DND-41 (cell line): ENCODE measurements around the gene STK4.
"Not testable (repeated sequence)": the region's sequence is repeated elsewhere in the genome, so short reads cannot be mapped to it uniquely, and the experiment has no call there.

Experiments used
- ATAC-seq: fragments of 200-7000 bp; cut with Tn5 transposase; 3 replicates; pipeline ENCODE4 v1.9.1; 2021; ENCODE audit warnings: low read depth; ENCODE audit not compliant: insufficient read depth
- DNase-seq: peaks from one replicate; pipeline ENCODE4 v3.0.0-alpha.2; 2020
- H2AFZ ChIP-seq: 2 replicates; pipeline ENCODE4 v1.6.0; 2012; ENCODE audit warnings: low read depth, low read length
- H3K27ac ChIP-seq: 2 replicates; pipeline ENCODE4 v1.5.1; 2012; ENCODE audit warnings: low read length, inconsistent platforms
- H3K27me3 ChIP-seq: fragments of 200-600 bp; sonication (generic); 2 replicates; pipeline ENCODE4 v1.6.0; 2012; ENCODE audit warnings: low read length, mild to moderate bottlenecking, inconsistent platforms; ENCODE audit not compliant: insufficient read depth, poor library complexity
- H3K36me3 ChIP-seq: 2 replicates; pipeline ENCODE4 v1.5.1; 2012; ENCODE audit warnings: low read length, inconsistent platforms; ENCODE audit not compliant: insufficient read depth
- H3K4me1 ChIP-seq: 2 replicates; pipeline ENCODE4 v1.5.1; 2012; ENCODE audit warnings: mild to moderate bottlenecking, low read length; ENCODE audit not compliant: insufficient read depth
- H3K4me2 ChIP-seq: 2 replicates; pipeline ENCODE4 v1.6.0; 2012; ENCODE audit warnings: mild to moderate bottlenecking, moderate library complexity, low read length, inconsistent platforms; ENCODE audit not compliant: insufficient read depth
- H3K4me3 ChIP-seq, 2 experiments: fragments of 200-600 bp in 1 of 2; shearing (Covaris generic) in 1 of 2; 2 replicates each; pipeline ENCODE4 v1.5.1; 2012 to 2016; ENCODE audit warnings: inconsistent platforms in 2 of 2, low read length in 2 of 2, mild to moderate bottlenecking in 2 of 2, low read depth in 1 of 2, moderate library complexity in 1 of 2
- H3K79me2 ChIP-seq: 2 replicates; pipeline ENCODE4 v1.6.0; 2012; ENCODE audit warnings: low read length, inconsistent platforms; ENCODE audit not compliant: insufficient read depth
- H3K9ac ChIP-seq: 2 replicates; pipeline ENCODE4 v1.6.0; 2012; ENCODE audit warnings: low read depth, mild to moderate bottlenecking, inconsistent platforms, low read length, moderate library complexity
- H3K9me3 ChIP-seq: 2 replicates; pipeline ENCODE4 v1.5.1; 2012; ENCODE audit warnings: low read length, moderate library complexity, mild to moderate bottlenecking, inconsistent platforms; ENCODE audit not compliant: insufficient read depth, severe bottlenecking
- H4K20me1 ChIP-seq: 2 replicates; pipeline ENCODE4 v1.6.0; 2012; ENCODE audit warnings: low read length; ENCODE audit not compliant: insufficient read depth
- EZH2 ChIP-seq: IDR thresholded peaks from 3 replicates; pipeline ENCODE4 v1.6.1; 2012; ENCODE audit warnings: borderline replicate concordance, low read depth, mild to moderate bottlenecking, moderate library complexity, low read length, inconsistent platforms; ENCODE audit not compliant: severe bottlenecking
- TF ChIP-seq, protein P1 (sequence below): IDR thresholded peaks from 2 replicates; pipeline ENCODE4 v1.5.1; 2012; ENCODE audit warnings: borderline replicate concordance, low read length, moderate library complexity, mild to moderate bottlenecking; ENCODE audit not compliant: poor library complexity, severe bottlenecking; ENCODE audit errors: extremely low read depth

Gene STK4

DNA sequence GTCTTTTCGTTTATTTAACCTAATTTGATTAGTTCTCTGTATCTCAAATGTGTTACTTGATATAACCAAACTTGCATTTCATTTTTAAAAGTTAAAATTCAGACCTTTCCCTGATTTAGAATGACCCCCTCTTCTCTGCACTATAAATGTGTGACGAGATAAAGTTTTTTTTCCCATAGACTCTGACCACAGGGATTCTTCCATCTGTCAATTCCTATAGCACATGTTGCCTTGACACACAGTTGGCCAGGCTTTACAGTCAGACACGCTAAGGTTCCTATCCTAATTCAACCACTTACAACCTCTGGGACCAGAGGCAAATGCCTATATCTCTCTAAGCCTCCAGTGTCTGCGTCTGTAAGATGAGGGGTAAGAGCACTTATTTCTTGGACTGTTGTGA is 94.0 kb downstream of the STK4 start:
- DNase-seq (no peak), ATAC-seq (no peak)
- no peak overlapping the region for H3K4me3 ChIP-seq
- no peak overlapping the region for H3K9ac ChIP-seq
- H2AFZ ChIP-seq, result no peak overlapping the region
- peaks cover 9% of the 10 kb centered on the region; the same call in 1 of the 2 replicates for H4K20me1 ChIP-seq
- peaks cover 23% of the 10 kb centered on the region for H3K36me3 ChIP-seq
- no peaks in the 10 kb centered on the region for H3K27me3 ChIP-seq
- TF ChIP-seq EZH2, result no peak
- TF ChIP-seq, protein P1, sequence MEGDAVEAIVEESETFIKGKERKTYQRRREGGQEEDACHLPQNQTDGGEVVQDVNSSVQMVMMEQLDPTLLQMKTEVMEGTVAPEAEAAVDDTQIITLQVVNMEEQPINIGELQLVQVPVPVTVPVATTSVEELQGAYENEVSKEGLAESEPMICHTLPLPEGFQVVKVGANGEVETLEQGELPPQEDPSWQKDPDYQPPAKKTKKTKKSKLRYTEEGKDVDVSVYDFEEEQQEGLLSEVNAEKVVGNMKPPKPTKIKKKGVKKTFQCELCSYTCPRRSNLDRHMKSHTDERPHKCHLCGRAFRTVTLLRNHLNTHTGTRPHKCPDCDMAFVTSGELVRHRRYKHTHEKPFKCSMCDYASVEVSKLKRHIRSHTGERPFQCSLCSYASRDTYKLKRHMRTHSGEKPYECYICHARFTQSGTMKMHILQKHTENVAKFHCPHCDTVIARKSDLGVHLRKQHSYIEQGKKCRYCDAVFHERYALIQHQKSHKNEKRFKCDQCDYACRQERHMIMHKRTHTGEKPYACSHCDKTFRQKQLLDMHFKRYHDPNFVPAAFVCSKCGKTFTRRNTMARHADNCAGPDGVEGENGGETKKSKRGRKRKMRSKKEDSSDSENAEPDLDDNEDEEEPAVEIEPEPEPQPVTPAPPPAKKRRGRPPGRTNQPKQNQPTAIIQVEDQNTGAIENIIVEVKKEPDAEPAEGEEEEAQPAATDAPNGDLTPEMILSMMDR, result no peak
- no peaks in the 10 kb centered on the region for H3K4me1 ChIP-seq
- peaks cover 5% of the 10 kb centered on the region; the same call in 1 of the 2 replicates for H3K79me2 ChIP-seq
- H3K27ac ChIP-seq, result no peak overlapping the region
- no peaks in the 10 kb centered on the region for H3K9me3 ChIP-seq
- no peak overlapping the region for H3K4me2 ChIP-seq

DNA sequence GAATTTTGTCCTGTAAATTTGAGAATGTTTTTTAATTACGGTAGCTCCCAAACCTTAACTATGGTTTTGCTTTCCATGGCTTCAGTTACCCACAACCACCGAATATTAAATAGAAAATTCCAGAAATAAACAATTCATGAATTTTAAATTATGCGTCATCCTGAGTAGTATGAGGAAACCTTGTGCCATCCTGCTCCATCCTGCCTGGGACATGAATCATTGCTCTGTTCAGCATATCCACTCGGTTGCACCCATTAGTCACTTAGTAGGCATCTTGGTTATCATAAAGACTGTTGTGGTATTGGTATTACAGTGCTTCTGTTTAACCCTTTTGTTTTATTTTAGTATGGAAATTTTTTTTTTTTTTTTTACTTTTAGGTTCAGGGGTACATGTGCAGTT is 94.9 kb downstream of the STK4 start:
- Histone ChIP-seq H3K9ac (no peak overlapping the region), H3K4me3 (no peak overlapping the region), H3K4me1 (no peaks in the 10 kb centered on the region), H4K20me1 (peaks cover 11% of the 10 kb centered on the region; the same call in 1 of the 2 replicates), H3K27ac (no peak overlapping the region), H3K79me2 (peaks cover 8% of the 10 kb centered on the region; the same call in 1 of the 2 replicates), H2AFZ (no peak overlapping the region), H3K9me3 (no peaks in the 10 kb centered on the region), H3K4me2 (no peak overlapping the region), H3K36me3 (peaks cover 20% of the 10 kb centered on the region), H3K27me3 (no peaks in the 10 kb centered on the region)
- TF ChIP-seq EZH2, result no peak
- TF ChIP-seq, protein P1, result no peak
- DNase-seq (no peak), ATAC-seq (no peak)

DNA sequence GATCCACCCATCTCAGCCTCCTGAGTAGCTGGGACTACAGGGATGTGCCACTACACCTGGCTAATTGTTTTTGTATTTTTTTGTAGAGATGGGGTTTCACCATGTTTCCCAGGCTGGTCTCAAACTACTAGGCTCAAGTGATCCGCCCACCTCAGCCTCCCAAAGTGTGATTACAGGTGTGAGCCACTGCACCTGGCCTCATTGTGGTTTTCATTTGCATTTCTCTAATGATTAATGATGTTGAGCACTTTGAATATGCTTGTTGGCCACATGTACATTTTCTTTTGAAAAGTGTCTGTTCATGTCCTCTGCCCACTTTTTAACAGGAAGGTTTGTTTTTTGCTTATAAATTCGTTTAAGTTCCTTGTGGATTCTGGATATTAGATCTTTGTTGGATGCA is 96.8 kb downstream of the STK4 start:
- H3K4me3 ChIP-seq, H3K4me1 ChIP-seq, H3K27ac ChIP-seq, ATAC-seq, H3K4me2 ChIP-seq, H3K9me3 ChIP-seq, H2AFZ ChIP-seq, H3K9ac ChIP-seq, DNase-seq, H3K27me3 ChIP-seq, H4K20me1 ChIP-seq, H3K79me2 ChIP-seq: not testable (repeated sequence)
- peaks cover 26% of the 10 kb centered on the region for H3K36me3 ChIP-seq

DNA sequence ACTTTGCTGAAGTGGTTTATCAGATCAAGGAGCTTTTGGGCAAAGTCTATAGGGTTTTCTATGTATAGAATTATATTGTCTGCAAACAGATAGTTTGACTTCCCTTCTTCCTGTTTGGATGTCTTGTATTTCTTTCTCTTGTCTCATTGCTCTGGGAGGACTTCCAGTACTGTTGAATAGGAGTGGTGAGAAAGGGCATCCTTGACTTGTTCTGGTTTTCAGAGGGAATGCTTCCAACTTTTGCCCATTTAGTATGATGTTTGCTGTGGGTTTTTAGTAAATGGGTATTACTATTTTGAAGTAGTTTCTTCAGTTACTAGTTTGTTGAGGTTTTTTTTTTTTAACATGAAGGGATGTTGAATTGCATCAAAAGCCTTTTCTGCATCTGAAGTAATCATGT is 98.5 kb downstream of the STK4 start:
- H3K27ac ChIP-seq, result no peak overlapping the region
- H3K9ac ChIP-seq, result no peak overlapping the region
- DNase-seq (no peak), ATAC-seq (no peak)
- H3K4me3 ChIP-seq, result no peak overlapping the region
- no peaks in the 10 kb centered on the region for H3K27me3 ChIP-seq
- H3K4me2 ChIP-seq, result no peak overlapping the region
- peaks cover 7% of the 10 kb centered on the region; the same call in 1 of the 2 replicates for H4K20me1 ChIP-seq
- no peak overlapping the region for H2AFZ ChIP-seq
- TF ChIP-seq EZH2, result no peak
- TF ChIP-seq, protein P1, result no peak
- no peaks in the 10 kb centered on the region for H3K4me1 ChIP-seq
- H3K9me3 ChIP-seq, result no peaks in the 10 kb centered on the region
- H3K79me2 ChIP-seq, result peaks cover 8% of the 10 kb centered on the region; the same call in 1 of the 2 replicates
- peaks cover 31% of the 10 kb centered on the region for H3K36me3 ChIP-seq
